ENCODE results near the gene FADS3. TPM values are rescaled to one million over a fixed set of nuclear protein-coding genes. Genes with fewer than 3 reads are reported as not detected.

The FADS3 gene
- total RNA-seq, 1 experiment from 2014 or later: 65.8 TPM

GRCh38 chr11:61883947-61884346 lies 7.4 kb downstream of the FADS3 start:
- H3K9me3 ChIP-seq (ENCODE audit: control insufficient read depth in 1 of 2, insufficient read depth in 1 of 2, low read depth in 1 of 2, low read length in 2 of 2): peaks cover 0 to 6% of the 10 kb centered on the region in 2 experiments; a peak in 1 of 4 replicates
- no peaks in the 10 kb centered on the region for H3K9me2 ChIP-seq (ENCODE audit: insufficient read depth)
- TF ChIP-seq RAD21 (IDR thresholded peaks at IDR 0.05; ENCODE audit: low read depth) (no peak), EZH2 (IDR thresholded peaks at IDR 0.05) (no peak), SP1 (IDR thresholded peaks at IDR 0.05; ENCODE audit: low read depth) (no peak), MAX (IDR thresholded peaks at IDR 0.05) (no peak), CBX3 (IDR thresholded peaks at IDR 0.05; ENCODE audit: low read depth) (no peak), ATF3 (IDR thresholded peaks at IDR 0.05) (no peak)
- H3K4me2 ChIP-seq (ENCODE audit: low read length): no peak overlapping the region
- ChIA-PET CTCF (interaction anchor here (2.0 kb wide), 1 partner anchor 13 kb away, joined by 4 read pairs; no protein-coding TSS in a partner anchor), RAD21 (ENCODE audit: low non-redundant PET in 1 of 2, low total read pairs in 2 of 2, uncharacterized antibody in 2 of 2, unreplicated experiment in 2 of 2) (no interaction called here), POLR2A (no interaction called here)
- no peaks in the 10 kb centered on the region for H3K79me2 ChIP-seq (ENCODE audit: insufficient read depth, low read length)
- intact Hi-C loops (cut with micrococcal nuclease): no loop called here
- H4K20me1 ChIP-seq (ENCODE audit: insufficient read depth): no peaks in the 10 kb centered on the region
- no peak overlapping the region for H3K4me3 ChIP-seq (replicated peaks in 1 of 2; ENCODE audit: low read depth in 1 of 2, low read length in 2 of 2)
- no peaks in the 10 kb centered on the region for H3K27me3 ChIP-seq (ENCODE audit: insufficient read depth, low read length)
- H3K9ac ChIP-seq (ENCODE audit: low read length): no peak overlapping the region
- peaks cover 11 to 24% of the 10 kb centered on the region in 2 experiments; a peak in 3 of 4 replicates for H3K4me1 ChIP-seq (ENCODE audit: control insufficient read depth in 1 of 2, insufficient read depth in 2 of 2, low read length in 2 of 2)
- no TSS peak for BruUV-seq (replicated peaks)
- no peak overlapping the region for H2AFZ ChIP-seq (ENCODE audit: low read depth, low read length, poor library complexity, severe bottlenecking)
- no peak overlapping the region for H3K27ac ChIP-seq (ENCODE audit: low read depth, low read length)
- ATAC-seq (no peak), DNase-seq (ENCODE audit: low read depth, low spot score) (no peak)
- H3K36me3 ChIP-seq (ENCODE audit: control insufficient read depth in 1 of 2, insufficient read depth in 2 of 2, low read length in 2 of 2): peaks cover 0 to 3% of the 10 kb centered on the region in 2 experiments; a peak in 2 of 4 replicates

DNA sequence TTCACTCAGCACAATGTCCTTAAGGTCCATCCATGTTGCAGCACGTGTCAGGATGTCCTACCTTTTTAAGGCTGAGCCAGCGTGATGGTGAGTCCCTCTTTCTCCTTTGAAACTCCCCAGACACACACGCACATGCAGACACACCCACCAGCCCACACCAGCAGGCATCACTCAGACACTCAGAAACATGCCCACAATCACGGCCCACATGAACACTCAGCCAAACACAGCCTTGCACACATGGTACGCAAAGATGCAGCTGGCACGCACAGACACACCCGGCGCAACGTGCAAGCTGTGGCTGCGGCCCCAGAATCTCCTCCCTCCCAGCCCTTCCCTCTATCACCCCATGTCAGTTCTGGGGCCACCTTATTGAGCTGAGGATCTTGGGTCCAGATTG lies 8.0 kb downstream of the FADS3 start:
- Histone ChIP-seq H3K27ac (ENCODE audit: low read depth, low read length) (no peak overlapping the region), H3K9me2 (ENCODE audit: insufficient read depth) (no peaks in the 10 kb centered on the region), H3K9ac (ENCODE audit: low read length) (no peak overlapping the region), H2AFZ (ENCODE audit: low read depth, low read length, poor library complexity, severe bottlenecking) (no peak overlapping the region), H3K4me3 (replicated peaks in 1 of 2; ENCODE audit: low read depth in 1 of 2, low read length in 2 of 2) (no peak overlapping the region), H3K9me3 (ENCODE audit: control insufficient read depth in 1 of 2, insufficient read depth in 1 of 2, low read depth in 1 of 2, low read length in 2 of 2) (peaks cover 0 to 6% of the 10 kb centered on the region in 2 experiments; a peak in 1 of 4 replicates), H3K36me3 (ENCODE audit: control insufficient read depth in 1 of 2, insufficient read depth in 2 of 2, low read length in 2 of 2) (peaks cover 0 to 3% of the 10 kb centered on the region in 2 experiments; a peak in 2 of 4 replicates), H3K4me2 (ENCODE audit: low read length) (no peak overlapping the region), H3K27me3 (ENCODE audit: insufficient read depth, low read length) (no peaks in the 10 kb centered on the region), H3K4me1 (ENCODE audit: control insufficient read depth in 1 of 2, insufficient read depth in 2 of 2, low read length in 2 of 2) (peaks cover 11 to 20% of the 10 kb centered on the region in 2 experiments; a peak in 3 of 4 replicates), H3K79me2 (ENCODE audit: insufficient read depth, low read length) (no peaks in the 10 kb centered on the region), H4K20me1 (ENCODE audit: insufficient read depth) (no peaks in the 10 kb centered on the region)
- DNase-seq (ENCODE audit: low read depth, low spot score) (no peak), ATAC-seq (no peak)
- BruUV-seq (replicated peaks): no TSS peak
- CTCF ChIA-PET: no interaction called here
- intact Hi-C loops (cut with micrococcal nuclease): no loop called here
- RAD21 ChIA-PET (ENCODE audit: low non-redundant PET in 1 of 2, low total read pairs in 2 of 2, uncharacterized antibody in 2 of 2, unreplicated experiment in 2 of 2): no interaction called here
- POLR2A ChIA-PET: no interaction called here
- no peak for TF ChIP-seq SP1 (IDR thresholded peaks at IDR 0.05; ENCODE audit: low read depth)
- TF ChIP-seq, protein P1, sequence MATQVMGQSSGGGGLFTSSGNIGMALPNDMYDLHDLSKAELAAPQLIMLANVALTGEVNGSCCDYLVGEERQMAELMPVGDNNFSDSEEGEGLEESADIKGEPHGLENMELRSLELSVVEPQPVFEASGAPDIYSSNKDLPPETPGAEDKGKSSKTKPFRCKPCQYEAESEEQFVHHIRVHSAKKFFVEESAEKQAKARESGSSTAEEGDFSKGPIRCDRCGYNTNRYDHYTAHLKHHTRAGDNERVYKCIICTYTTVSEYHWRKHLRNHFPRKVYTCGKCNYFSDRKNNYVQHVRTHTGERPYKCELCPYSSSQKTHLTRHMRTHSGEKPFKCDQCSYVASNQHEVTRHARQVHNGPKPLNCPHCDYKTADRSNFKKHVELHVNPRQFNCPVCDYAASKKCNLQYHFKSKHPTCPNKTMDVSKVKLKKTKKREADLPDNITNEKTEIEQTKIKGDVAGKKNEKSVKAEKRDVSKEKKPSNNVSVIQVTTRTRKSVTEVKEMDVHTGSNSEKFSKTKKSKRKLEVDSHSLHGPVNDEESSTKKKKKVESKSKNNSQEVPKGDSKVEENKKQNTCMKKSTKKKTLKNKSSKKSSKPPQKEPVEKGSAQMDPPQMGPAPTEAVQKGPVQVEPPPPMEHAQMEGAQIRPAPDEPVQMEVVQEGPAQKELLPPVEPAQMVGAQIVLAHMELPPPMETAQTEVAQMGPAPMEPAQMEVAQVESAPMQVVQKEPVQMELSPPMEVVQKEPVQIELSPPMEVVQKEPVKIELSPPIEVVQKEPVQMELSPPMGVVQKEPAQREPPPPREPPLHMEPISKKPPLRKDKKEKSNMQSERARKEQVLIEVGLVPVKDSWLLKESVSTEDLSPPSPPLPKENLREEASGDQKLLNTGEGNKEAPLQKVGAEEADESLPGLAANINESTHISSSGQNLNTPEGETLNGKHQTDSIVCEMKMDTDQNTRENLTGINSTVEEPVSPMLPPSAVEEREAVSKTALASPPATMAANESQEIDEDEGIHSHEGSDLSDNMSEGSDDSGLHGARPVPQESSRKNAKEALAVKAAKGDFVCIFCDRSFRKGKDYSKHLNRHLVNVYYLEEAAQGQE (IDR thresholded peaks at IDR 0.05; ENCODE audit: low read depth): no peak
- no peak for TF ChIP-seq SIN3A (IDR thresholded peaks at IDR 0.05; ENCODE audit: low read depth)
- TF ChIP-seq TCF7L2 (IDR thresholded peaks at IDR 0.05; ENCODE audit: borderline replicate concordance, extremely low read depth, insufficient read depth, insufficient read length): no peak
- TF ChIP-seq, protein P2, sequence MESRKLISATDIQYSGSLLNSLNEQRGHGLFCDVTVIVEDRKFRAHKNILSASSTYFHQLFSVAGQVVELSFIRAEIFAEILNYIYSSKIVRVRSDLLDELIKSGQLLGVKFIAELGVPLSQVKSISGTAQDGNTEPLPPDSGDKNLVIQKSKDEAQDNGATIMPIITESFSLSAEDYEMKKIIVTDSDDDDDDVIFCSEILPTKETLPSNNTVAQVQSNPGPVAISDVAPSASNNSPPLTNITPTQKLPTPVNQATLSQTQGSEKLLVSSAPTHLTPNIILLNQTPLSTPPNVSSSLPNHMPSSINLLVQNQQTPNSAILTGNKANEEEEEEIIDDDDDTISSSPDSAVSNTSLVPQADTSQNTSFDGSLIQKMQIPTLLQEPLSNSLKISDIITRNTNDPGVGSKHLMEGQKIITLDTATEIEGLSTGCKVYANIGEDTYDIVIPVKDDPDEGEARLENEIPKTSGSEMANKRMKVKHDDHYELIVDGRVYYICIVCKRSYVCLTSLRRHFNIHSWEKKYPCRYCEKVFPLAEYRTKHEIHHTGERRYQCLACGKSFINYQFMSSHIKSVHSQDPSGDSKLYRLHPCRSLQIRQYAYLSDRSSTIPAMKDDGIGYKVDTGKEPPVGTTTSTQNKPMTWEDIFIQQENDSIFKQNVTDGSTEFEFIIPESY (IDR thresholded peaks at IDR 0.05; ENCODE audit: extremely low read depth, insufficient replicate concordance, low read length): no peak
- TF ChIP-seq POLR2AphosphoS5 (IDR thresholded peaks at IDR 0.05; ENCODE audit: low read depth, low read length): no peak
- no peak for TF ChIP-seq ELF1 (IDR thresholded peaks at IDR 0.05; ENCODE audit: borderline replicate concordance, low read depth)
- no peak for TF ChIP-seq EGR1 (IDR thresholded peaks at IDR 0.05; ENCODE audit: low read depth)
- TF ChIP-seq MAX (IDR thresholded peaks at IDR 0.05): no peak
- TF ChIP-seq POLR2A (IDR thresholded peaks at IDR 0.05; ENCODE audit: borderline replicate concordance, extremely low read depth, insufficient read depth, insufficient read length): no peak

All from HCT116 (cell line).